HG02678 (cell line): ENCODE data around the gene COL25A1.

ENCODE experiments used
- ATAC-seq: cut with Tn5 transposase; IDR thresholded peaks from one replicate; pipeline ENCODE4 v1.9.1; 2021; ENCODE audit warnings: mild to moderate bottlenecking, moderate library complexity; ENCODE audit not compliant: unreplicated experiment

Gene COL25A1

DNA sequence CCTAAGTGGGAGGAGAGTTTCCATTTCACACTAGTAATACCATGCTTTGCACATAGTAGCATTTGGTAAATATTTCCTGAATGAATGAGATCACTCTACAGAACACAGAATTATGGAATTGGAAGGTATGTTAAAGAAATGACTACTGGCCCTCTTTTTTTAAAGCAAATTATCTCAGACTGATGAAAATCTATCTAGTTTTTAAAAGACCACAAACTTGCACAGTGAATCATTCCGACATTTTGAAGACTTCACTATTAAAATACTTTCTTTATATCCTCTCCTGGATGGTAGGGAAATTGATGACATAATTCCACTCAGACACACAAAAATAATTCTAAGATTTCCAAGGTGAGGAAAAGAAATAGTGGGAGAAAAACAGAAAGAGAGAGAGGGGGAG is 471.2 kb downstream of the COL25A1 start:
- ATAC-seq = no peak

DNA sequence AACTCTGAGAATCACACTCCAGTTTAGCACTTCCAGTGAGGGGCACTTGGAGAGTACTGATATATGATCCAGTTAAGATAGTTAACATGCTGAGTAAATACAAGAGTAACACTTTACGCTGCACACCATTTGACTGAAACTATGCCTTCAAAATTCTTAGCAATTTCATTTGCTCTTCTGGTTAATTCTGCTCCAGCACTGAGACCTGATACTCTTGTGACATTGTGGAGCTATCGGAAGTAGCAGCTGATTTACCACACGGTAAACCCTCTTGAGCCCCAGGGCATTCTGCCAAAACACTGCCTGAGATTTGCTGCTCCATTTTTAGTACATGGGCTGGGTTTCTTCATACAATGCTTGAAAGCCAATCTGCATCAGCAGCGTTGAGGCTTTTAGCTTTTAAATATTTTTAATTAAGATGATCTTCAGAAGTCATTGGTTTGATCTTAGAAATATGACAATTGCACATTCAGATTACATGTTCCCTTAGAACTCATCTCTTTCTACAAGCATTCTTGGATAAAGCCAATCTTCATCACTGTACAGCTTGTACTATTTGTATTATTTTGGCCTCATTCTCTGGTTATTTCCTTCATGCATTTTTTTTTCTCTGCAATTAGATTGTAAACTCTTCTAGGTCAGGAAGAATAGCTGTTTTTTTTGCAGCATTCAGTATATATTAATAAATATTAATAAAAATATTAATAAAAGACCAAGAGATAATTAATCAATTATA is 471.8 kb downstream of the COL25A1 start:
- ATAC-seq = no peak

DNA sequence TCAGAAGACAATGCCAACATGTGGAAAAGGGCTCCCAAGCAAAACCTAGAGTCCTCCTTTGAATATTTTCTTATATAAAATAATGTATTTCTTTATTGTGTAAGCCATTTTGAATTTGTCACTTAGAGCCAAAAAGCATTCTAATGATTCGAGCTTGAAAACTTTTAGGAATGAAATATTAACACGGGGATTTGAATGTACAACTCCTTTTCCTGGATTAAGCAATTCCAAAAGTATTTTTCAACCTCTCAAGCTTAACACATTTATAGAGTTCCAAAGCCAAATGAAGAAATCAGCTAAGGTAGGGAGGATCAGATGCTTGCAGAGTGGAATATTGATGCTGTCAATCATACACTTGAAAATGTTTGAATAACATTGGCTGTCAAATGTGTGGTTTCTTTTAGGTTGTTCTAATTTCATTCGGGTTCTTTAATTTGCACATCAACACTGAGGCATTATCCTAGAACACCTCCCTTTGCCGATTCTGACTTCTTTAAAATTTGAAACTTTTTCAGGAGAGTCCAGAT is 472.4 kb downstream of the COL25A1 start:
- no peak for ATAC-seq

DNA sequence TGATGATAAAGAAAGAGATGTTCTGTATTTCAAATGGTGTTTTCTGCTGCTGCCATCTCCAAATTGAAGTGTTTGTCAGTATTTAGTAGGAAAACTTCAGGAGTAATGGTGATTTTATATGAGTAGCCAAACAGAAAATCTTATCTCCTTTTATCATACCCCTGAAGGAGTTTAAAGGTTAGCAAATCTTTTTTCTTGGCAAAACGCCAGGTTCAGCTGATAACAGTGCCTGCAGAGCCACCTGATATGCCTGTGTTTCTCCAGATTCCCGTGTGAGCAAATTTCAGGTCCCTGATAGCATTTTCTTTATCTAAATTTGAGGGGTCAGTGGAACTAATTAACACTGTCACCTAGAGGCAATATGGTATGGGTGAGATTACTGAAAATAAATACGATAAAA is 473.8 kb downstream of the COL25A1 start:
- ATAC-seq = no peak

DNA sequence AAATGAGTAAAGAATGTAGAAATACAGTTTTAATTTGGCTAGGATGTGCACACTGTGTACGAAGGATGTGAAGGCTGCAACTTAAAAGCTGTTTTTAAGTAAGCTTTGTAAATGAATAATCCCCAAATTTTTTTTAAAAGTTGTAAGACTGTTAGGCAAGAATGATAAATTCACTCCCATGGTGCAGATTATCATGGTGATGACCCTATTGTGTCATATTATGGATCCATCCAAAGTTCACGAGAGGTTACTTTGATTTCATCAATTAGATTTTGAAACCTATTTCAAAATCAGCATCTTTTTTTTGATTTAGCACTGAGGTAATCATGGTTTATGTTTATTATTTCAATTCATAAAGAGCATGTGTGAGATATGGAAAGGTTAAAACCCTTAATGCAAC is 476.7 kb downstream of the COL25A1 start:
- no peak for ATAC-seq

DNA sequence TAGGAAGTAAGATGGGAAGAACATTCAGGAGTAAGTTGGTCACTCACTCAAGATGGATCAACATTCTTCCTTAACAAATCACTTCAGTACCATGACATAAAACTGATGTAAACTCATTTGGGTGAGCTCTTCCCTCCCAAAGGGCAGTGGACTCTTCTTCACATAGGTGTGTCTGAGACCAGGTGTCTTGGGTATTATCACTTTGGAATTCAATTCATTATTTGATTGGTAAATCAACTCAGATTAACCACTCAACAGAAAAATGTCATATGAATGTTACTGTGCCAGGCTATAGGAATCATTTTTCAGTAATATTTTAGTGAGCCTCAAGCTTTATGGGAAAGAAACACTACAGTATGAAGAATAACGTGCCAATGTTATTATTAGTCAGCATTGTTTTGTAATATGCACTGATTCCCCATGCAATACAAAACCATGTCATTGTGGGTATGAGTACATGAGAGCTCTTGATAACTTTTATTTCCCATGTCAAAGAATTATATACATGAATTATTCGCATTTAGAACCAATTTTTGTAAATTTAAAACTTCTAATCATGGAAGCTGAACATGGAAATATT is 481.0 kb downstream of the COL25A1 start:
- ATAC-seq = no peak

DNA sequence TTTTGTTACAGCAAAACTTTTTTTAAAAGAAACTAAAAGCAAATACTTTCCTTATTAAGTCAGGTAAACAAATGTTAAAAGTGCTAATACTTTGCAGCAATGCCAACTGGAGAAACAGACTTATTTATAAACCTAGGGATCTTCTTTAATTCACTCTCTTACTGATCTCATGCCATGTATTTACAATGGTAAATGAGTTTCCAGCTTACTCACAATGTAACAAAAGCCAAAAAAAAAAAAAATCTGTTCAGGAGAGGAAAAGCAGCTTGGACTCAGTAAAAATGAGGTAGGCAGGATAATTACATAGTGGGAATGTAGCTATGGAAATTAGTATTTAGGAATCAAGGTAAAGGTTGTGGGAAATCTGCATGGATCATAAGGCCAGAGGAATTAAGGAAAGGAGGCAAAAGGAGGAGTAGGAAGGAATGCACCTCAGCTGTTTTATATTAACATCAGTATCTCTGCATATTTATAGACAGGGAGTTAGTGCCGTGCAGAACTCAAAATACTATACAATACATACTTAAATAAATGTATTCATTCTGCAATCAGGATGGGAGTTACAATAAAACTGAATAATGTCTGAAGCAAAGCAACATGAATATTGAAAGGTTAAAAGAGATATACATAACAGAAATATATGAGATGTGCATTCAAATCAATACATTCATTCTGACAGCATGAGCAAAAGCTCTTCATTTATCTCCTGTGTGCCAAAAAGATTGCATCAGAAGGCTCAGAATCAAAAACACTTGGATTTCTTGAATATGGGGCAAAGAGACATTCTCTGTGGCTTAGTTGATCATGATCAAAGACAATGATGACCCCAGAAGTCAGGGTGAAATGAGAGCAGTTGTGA is 481.7 kb downstream of the COL25A1 start:
- ATAC-seq = no peak

DNA sequence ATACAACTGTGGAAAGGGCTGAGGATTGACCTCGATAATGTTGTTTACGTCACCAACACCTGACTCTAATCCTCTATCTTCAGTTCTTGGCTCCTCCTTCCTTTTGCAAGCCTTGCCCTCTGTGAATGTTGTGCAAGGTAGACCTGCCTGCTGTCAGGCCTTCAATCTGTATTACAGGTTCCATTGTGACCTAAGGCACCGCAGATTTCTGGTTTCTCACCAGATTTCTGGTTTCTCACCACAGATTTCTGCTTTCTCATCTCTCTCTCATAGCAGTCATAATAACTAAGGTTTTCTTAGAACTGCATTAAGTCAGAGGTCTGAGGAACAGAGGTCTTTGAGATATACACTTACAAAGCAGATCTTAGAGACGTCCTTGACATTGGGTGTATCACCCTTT is 488.1 kb downstream of the COL25A1 start:
- no peak for ATAC-seq

DNA sequence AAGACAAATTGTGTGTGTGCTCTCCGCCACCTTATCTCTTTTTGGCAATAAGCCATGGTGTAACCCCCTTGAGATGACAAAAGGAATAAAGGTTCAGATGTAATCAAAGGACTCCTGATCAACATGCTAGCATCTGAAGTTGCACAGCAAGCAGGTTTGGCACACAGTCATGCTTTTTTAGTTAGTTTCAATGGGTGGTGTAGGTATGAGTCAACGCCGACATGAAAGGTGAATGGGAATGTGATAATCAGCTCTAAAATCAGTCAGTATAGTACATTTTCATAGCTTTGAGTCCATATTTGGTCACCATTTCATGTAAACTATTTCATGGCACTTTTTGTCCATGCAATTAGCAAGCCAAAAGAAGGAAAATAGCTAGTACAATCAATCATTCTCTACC is 489.2 kb downstream of the COL25A1 start:
- ATAC-seq = no peak

DNA sequence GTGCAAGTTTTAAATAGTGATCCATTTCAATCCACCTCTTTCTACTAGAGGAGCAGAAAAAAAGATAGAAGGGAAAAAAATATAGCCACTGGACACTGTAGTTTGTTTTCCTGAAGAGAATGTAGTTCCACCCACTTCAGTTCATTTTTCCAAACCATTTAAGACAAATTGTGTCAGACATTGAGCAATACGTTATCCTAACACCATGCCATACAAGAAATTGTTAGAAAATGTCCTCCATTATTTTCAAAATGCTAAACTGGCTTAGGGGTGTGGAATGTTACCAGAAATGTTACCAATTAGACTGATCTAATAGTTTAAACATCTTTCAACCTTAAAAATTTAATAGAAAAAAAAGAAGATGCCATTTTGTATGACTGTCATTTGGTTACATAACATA is 491.0 kb downstream of the COL25A1 start:
- no peak for ATAC-seq

DNA sequence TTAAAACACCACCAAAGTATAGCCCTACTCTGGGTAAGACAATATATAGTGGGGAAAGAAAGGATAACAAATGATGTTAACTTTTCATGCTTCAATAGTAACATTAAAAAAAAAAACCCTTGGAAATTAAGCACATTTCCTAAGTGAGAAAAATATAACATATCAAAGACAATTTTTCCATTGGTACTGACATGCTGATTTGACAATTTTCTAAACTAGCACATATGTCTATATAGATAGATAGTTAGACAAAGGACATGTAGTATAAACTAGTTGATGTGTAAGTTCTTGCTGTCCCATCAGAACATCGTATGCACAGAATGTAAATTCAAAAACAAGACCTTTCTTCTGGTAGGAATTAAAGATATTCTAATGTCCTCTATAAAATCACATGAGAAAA is 492.4 kb downstream of the COL25A1 start:
- ATAC-seq = no peak

DNA sequence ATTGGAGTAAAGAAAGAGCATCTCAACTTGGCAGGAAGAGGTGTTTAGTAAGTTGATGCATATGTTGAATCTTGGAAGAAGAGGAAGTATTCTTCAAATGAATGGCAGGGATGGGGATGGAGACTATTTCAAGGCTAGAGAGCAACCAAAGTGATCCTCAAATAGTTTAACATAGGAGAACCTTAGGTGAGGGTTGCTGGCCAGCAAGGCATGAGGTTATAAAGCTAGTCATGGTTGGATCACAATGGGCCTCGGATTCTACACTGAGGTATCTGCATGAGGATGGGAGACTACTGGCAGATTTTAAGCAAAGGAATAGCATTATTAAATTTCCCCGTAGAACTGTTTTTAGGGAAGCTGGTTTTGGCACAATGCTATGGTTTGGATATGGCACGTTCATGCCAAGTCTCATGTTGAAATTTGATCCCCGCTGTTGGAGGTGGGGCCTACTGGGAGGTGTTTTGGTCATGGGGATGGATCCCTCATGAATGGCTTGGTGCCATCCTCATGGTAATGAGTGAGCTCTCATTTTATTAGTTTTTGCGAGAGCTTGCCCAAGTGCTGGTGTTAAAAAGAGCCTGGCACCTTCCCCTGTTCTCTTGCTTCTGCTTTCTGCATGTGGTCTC is 497.7 kb downstream of the COL25A1 start:
- no peak for ATAC-seq

DNA sequence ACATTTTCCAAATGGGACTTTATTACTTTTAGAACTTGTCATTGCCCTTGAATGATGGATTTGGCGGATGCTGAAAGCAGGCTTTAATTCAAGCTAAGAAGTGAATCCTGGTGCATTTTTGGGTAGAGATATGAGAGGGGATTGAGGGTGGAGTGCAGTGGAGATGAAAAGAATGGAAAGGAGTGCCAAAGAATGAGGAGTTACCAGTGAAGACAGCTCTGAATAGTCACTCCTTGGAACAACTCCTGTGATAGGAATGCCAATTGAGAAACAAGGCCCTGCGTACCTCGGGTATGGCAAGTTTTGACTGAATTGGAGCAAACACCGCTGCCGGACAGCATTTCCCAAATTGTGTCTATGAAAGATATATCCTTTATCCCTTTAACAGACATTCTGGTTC is 503.2 kb downstream of the COL25A1 start:
- no peak for ATAC-seq

DNA sequence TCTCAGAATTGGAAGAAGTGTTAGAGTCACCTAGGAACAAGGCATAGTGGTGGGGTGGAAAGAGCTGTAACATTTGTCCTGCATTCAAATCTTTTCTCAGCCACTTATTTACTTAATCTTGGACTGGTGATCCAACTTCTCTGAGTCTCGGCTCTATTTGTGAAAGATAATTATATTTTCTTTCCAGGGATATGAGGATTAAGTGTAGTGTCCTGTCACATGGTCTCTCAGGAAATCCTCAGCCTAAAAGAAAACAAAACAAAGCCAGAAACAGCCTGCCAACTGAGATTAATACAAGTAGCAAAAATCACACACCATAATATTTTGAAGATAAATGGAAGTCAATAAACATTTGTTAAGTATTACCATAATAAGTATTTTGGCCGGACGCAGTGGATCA is 506.3 kb downstream of the COL25A1 start:
- no peak for ATAC-seq

DNA sequence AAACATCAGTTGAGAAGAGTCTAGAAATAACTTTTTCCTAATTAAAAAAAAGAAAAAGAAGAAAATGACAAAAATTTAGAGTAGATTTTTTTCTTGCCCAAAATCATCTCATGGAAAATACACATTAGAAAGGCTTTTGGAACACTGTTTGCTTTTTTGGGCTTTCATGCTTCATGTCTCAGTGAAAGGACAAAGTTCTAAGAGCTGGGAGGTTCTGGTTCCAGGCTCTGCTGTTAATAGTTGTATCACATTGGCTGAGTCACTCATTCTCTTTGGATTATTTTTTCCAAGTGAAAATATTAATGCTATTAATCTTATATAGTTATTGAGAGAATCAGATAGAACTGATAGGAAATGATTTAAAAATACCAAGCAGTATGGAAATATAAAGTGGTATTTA is 506.7 kb downstream of the COL25A1 start:
- ATAC-seq = no peak

DNA sequence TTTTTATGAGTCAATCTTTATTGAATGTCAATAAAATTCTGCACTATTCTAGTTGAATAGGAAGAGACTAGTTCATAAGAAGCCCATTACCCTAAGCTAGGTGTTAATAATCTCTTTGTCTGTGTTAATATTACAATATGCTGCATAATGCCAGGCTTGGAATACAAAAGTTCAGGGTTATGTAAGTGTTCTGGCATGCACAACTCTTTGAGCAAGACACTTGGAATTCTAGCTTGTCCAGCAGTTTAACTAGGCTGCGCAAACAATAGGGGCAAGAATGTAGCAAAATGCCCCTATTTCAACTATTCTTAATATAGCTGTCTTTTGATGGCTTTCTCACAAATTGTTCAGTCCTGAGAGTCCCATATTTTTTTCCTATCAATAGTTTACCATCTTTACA is 508.3 kb downstream of the COL25A1 start:
- ATAC-seq = no peak

DNA sequence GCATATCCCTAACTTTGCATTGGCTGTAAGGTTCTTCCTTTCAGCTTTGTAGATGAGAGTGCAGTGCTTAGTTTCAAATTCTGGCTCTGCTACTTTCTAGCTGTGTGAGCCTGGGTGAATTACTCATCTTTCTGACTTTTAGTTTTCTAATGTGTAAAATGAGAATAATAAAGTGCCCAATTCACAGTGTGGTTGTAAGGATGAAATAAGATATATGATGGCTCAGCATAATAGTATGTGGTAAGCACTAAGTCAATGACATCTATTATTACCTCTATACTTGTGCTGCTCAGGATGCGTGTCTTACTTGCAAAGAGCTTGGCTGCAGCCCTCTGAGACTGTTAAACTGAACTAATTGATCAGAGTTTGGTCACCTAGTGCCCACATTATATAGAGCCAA is 509.0 kb downstream of the COL25A1 start:
- ATAC-seq = no peak

DNA sequence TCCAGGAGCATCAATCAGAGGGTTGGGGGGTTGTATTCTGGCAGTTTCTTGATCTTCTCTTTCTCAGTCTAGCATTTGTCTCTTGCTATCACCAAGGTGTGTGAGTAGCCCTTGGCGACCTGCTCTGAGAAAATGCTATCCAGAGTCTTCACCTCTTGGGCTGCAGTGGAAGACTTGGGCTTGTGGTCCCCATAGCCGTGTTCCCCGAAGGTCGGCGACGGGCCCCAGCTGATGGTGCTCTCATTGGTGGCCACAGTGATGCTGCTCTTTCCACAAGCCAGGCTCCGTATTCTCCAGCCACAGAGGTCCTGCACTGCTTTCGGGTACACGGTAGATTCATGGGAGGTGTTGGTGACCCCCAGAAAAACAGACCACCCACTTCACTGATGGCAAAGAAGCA is 513.7 kb downstream of the COL25A1 start:
- ATAC-seq = no peak

DNA sequence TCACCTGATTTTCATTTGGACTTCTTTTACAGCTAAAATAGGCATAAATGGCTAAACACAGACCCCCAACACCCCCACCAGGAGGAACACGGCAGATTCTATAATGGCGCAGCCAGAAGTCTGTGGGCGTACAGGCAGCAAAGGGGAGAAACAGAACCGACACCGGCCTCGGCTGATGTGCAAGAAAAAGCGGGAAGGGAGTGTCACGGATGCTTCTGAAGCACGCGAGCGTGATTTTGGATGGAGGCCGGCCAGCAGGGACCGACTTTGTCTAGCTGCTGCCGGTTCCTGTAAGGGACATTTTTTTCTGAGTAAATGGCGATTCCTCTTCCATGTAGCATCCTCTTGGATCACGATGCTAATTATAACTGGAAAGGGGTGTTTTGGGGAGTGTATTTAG is 514.7 kb downstream of the COL25A1 start:
- no peak for ATAC-seq

DNA sequence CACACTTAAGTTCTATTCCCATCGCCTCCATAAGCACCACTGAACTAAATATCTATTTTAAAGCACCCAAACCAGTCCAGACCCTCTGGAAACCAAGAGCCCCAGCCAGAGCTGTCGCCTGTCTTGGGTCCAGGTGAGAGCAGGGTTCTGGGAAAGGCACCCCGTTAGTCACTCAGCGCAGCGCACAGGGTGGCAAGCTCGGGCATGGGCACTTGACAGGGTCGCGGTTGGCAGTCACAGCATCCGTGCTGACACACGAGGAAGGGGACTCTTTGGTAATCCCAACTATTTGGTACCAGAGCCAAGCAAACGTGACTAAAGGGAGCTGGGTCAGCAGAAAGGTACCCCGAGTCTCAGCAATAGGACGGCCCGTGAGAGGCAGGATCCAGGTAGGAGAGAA is 515.4 kb downstream of the COL25A1 start:
- no peak for ATAC-seq

DNA sequence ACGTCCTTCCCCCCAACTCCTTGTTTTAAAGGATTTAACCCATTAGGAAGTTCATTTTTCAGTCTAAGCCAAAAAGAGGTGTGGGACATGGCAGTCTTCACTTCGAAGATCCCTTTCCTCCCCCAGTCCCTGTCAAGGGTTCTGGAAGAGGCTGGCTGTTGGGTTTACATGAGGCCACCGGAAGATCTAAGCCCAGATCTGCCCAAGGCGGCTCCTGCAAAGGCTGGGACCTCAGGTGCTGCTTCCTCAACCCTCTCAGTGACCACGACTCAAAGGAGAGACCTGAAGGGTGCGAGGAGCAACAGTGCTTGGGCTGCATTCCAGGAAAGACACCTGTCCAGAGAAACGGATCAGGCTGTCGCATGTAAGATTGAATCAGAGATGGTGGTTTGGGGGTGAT is 516.1 kb downstream of the COL25A1 start:
- no peak for ATAC-seq
